Stimulated activated naive CD8-positive, alpha-beta T cell treated with anti-CD3 and anti-CD28 coated beads, Interleukin-15, Interleukin-2, amounts not matched to agents 100 ng/mL and 50 ng/mL, for 24 hours (primary cell): ENCODE measurements around the gene DBF4B.

ENCODE experiments used
- H3K27ac Mint-ChIP-seq: one replicate; pipeline ENCODE4 v1.8.0; 2021; ENCODE audit warnings: mild to moderate bottlenecking, mixed read lengths
- H3K27me3 Mint-ChIP-seq: one replicate; pipeline ENCODE4 v1.8.0; 2021; ENCODE audit warnings: mixed read lengths
- H3K36me3 Mint-ChIP-seq: one replicate; pipeline ENCODE4 v1.8.0; 2021; ENCODE audit warnings: low read depth, mixed read lengths
- H3K4me1 Mint-ChIP-seq: one replicate; pipeline ENCODE4 v1.8.0; 2021; ENCODE audit warnings: low read depth, mixed read lengths
- H3K4me3 Mint-ChIP-seq: one replicate; pipeline ENCODE4 v1.8.0; 2021; ENCODE audit warnings: mild to moderate bottlenecking, mixed read lengths
- H3K9me3 Mint-ChIP-seq: one replicate; pipeline ENCODE4 v1.8.0; 2021; ENCODE audit warnings: mixed read lengths

The DBF4B gene

DNA sequence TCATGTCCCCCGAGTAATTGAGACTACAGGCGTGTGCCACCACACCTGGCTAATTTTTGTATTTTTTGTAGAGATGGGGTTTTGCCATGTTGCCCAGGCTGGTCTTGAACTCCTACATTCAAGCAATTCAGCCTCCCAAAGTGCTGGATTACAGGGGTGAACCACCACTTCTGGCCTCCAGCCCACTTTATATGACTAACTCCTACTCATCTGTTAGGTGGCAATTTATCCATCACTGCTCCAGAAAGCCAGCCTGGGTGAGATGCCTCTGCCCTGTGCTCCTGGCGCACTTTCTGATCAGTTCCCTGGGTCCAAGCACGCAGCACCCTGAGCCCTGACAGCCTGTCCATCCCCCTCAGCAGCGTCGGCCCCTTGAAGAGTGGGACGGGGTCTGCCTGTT lies 79.7 kb downstream of the DBF4B start:
- no peaks in the 10 kb centered on the region for H3K9me3 Mint-ChIP-seq
- no peaks in the 10 kb centered on the region for H3K36me3 Mint-ChIP-seq
- no peaks in the 10 kb centered on the region for H3K4me1 Mint-ChIP-seq
- H3K4me3 Mint-ChIP-seq = no peak overlapping the region
- no peaks in the 10 kb centered on the region for H3K27me3 Mint-ChIP-seq
- H3K27ac Mint-ChIP-seq = no peak overlapping the region

DNA sequence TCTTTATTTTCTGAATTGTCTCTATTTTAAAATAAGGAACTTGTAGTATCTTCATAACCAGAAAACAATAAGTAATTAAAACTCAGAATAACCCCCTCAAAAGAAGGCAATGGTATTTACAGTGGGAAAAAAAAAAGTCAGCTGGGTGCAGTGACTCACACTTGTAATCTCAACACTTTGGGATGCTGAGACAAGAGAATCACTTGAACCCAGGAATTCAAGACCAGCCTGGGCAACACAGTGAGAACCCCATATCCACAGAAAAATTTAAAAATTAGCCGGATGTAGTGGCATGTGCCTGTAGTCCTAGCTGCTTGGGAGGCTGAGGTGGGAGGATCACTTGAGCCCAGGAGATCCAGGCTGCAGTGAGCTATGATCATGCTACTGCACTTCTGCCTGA lies 83.8 kb downstream of the DBF4B start:
- H3K9me3 Mint-ChIP-seq = no peaks in the 10 kb centered on the region
- no peaks in the 10 kb centered on the region for H3K27me3 Mint-ChIP-seq
- H3K27ac Mint-ChIP-seq = no peak overlapping the region
- H3K4me1 Mint-ChIP-seq = peaks cover 11% of the 10 kb centered on the region
- no peaks in the 10 kb centered on the region for H3K36me3 Mint-ChIP-seq
- H3K4me3 Mint-ChIP-seq = no peak overlapping the region

DNA sequence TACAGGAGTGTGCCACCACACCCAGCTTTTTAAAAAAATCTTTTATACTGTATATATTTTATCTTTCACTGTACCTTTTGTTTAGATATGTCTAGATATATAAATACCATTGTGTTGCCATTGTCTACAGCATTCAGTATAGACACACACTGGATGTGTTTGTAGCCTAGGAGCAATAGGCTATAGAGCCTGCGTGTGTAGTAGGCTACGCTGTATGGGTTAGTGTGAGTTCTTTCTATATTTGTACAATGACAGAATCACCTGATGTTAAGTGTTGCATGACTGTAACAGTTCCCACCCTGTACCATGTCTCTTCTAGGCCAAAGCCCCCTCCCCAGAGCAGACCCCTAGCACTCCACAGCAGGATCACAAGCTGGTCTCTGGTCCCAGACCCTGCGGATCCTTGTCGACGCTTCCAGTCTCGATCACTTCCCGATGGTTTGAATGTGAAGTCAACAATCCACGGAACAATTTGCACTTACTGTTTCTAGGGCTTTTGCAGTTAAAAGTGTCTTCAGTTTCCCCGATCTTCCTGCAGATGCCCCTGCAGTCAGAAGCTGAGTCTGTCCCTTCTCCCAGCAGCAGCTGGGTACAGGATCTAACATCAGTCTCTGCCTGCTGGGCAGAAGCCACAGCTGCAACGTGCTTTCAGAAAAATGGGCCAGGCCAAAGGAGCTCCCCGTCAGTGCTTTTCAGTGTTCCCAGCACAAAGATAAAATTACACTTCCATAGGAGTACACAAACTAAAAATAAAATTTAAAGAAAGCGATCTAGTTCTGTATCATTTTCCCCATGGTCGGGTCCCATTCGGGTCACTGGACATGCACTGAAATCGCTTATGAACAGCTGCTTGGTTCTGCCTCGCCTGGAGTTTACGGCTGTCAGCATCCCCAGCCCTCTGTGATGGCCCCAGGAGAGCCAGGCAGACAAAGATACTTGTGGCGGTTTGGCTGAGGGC lies 85.7 kb downstream of the DBF4B start:
- Mint-ChIP-seq H3K27me3 (no peaks in the 10 kb centered on the region), H3K36me3 (no peaks in the 10 kb centered on the region), H3K9me3 (no peaks in the 10 kb centered on the region), H3K27ac (no peak overlapping the region), H3K4me3 (no peak overlapping the region), H3K4me1 (peaks cover 11% of the 10 kb centered on the region)

DNA sequence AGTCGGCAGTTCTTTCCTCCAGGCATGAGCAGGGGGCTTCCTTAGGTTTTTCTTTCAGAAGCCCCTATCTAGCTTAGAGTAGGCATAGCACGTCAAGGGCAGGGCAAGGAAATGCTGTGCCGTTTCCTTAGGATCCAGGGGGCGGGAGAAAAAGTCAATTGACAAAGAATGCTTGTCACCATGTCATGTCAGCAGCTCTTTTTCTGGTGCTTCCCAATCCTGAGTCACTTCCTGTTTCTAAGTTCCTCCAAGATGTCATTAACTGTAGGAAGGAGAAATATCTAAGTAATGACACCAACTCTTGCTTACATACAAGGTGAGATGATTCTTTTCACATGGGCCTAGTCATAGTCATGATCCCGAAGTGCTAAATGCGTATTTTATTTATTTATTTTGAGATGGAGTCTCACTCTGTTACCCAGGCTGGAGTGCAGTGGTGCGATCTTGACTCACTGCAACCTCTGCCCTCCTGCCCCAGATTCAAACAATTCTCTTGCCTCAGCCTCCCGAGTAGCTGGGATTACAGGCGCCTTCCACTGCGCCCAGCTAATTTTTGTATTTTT lies 86.5 kb downstream of the DBF4B start:
- H3K4me3 Mint-ChIP-seq = no peak overlapping the region
- peak overlapping the region; percentile 66 for H3K27ac Mint-ChIP-seq

DNA sequence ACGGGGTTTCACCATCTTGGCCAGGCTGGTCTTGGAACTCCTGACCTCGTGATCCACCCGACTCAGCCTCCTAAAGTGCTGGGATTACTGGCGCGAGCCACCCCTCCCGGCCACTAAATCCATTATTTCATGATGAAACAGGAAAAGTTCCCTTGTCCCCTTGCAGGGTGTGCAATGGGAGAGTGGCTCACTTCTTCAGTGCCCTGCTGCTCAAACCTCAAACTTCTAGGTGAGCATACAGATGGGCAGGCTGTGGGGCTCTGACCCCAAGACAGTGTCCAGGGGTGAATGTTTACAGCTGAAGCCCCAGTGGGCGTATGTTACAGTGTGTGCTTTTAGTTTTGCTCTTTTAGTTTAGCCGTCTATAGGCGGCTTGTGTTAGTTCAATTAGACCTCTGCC lies 87.0 kb downstream of the DBF4B start:
- Mint-ChIP-seq H3K4me3 (no peak overlapping the region), H3K4me1 (peaks cover 11% of the 10 kb centered on the region), H3K27ac (no peak overlapping the region), H3K36me3 (no peaks in the 10 kb centered on the region), H3K27me3 (no peaks in the 10 kb centered on the region), H3K9me3 (no peaks in the 10 kb centered on the region)

More for the DNA sequence above, 86.5 kb downstream of the DBF4B start:
- Mint-ChIP-seq H3K9me3 (no peaks in the 10 kb centered on the region), H3K27me3 (no peaks in the 10 kb centered on the region), H3K36me3 (no peaks in the 10 kb centered on the region), H3K4me1 (peaks cover 11% of the 10 kb centered on the region)

DNA sequence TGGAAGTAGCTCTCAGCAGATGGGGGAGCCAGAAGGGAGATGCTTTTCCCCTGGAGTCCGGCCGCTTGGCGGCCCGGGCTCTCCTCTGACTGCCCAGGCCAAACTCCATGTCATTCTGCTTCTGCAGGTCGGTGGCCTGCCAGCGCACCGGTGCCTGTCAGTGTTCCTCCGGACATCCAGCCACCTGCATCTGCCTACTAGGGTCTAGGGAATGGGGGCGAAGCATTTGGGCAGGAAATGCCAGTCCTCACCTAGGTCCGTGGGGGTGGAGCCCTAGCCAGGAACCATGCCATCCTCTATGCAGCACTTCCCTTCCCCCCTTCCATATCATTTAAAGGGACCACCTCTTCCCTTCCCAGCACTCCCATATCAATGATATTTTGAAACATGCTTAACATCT lies 87.5 kb downstream of the DBF4B start:
- Mint-ChIP-seq H3K9me3 (no peaks in the 10 kb centered on the region), H3K4me1 (peaks cover 11% of the 10 kb centered on the region), H3K36me3 (no peaks in the 10 kb centered on the region), H3K27me3 (no peaks in the 10 kb centered on the region), H3K27ac (no peak overlapping the region), H3K4me3 (no peak overlapping the region)

DNA sequence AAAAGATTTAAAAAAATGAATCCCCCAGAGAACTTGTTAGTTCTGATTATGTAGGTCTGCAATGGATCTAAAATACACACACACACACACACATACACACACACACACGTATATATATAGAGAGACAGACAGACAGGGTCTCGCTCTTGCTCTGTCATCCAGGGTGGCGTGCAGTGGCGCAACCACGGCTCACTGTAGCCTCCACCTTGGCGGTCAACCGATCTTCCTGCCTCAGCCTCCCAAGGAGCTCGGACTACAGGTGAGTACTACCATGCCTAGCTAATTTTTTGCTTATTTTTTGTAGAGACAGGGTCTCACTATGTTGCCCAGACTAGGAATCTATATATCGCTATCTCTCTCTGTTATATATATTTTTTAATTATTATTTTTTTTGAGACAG lies 88.3 kb downstream of the DBF4B start:
- no peaks in the 10 kb centered on the region for H3K9me3 Mint-ChIP-seq
- H3K36me3 Mint-ChIP-seq = no peaks in the 10 kb centered on the region
- no peaks in the 10 kb centered on the region for H3K27me3 Mint-ChIP-seq
- no peak overlapping the region for H3K4me3 Mint-ChIP-seq
- H3K27ac Mint-ChIP-seq = no peak overlapping the region
- H3K4me1 Mint-ChIP-seq = peaks cover 11% of the 10 kb centered on the region

DNA sequence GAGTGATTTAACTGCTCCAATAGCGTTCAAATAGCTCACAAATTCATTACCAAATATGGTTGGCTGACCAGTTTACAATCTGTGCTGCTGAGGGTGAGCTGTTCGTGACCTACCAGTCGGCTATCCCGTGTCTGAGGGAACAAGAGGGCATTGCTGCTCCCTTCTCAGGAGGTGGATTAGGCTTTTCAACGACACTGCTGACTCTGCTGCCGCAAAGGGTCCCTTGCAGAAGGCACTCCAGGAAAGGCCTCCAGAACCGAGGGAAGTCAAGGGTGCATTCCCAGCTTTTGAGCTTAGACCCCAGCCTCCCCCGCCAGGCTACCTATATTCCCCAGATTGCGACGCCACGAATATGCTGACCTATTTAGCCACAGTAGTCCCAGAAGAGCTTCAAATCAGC lies 89.3 kb downstream of the DBF4B start:
- no peaks in the 10 kb centered on the region for H3K9me3 Mint-ChIP-seq
- no peaks in the 10 kb centered on the region for H3K27me3 Mint-ChIP-seq
- H3K36me3 Mint-ChIP-seq = no peaks in the 10 kb centered on the region
- no peak overlapping the region for H3K27ac Mint-ChIP-seq
- peaks cover 11% of the 10 kb centered on the region for H3K4me1 Mint-ChIP-seq
- no peak overlapping the region for H3K4me3 Mint-ChIP-seq

DNA sequence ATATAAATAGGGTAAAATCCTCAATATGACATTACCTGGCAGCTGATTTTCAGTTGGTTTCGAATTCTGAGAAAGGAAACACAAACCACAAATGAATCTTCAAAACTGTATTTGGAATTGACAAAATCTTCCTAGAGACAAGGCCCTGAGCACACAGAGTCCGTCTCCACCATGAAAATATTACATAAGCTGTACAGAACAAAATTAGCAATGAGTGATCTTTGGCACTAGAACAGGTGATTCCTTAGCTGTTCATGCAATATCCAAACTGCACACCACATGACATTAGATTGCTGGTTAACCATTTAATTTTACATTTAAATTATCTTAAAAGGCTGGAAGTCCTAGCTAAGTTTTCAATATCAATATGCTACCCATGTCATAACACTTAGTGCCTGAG lies 89.9 kb downstream of the DBF4B start:
- H3K9me3 Mint-ChIP-seq = no peaks in the 10 kb centered on the region
- H3K27ac Mint-ChIP-seq = no peak overlapping the region
- peaks cover 11% of the 10 kb centered on the region for H3K4me1 Mint-ChIP-seq
- no peaks in the 10 kb centered on the region for H3K36me3 Mint-ChIP-seq
- no peaks in the 10 kb centered on the region for H3K27me3 Mint-ChIP-seq
- no peak overlapping the region for H3K4me3 Mint-ChIP-seq
